Measurements from ENCODE around the gene EFCAB8. TPM values are rescaled to one million over a fixed set of nuclear protein-coding genes. Genes with fewer than 3 reads are reported as not detected.

The EFCAB8 gene
- polyA plus RNA-seq, 1 experiment, result not detected

DNA sequence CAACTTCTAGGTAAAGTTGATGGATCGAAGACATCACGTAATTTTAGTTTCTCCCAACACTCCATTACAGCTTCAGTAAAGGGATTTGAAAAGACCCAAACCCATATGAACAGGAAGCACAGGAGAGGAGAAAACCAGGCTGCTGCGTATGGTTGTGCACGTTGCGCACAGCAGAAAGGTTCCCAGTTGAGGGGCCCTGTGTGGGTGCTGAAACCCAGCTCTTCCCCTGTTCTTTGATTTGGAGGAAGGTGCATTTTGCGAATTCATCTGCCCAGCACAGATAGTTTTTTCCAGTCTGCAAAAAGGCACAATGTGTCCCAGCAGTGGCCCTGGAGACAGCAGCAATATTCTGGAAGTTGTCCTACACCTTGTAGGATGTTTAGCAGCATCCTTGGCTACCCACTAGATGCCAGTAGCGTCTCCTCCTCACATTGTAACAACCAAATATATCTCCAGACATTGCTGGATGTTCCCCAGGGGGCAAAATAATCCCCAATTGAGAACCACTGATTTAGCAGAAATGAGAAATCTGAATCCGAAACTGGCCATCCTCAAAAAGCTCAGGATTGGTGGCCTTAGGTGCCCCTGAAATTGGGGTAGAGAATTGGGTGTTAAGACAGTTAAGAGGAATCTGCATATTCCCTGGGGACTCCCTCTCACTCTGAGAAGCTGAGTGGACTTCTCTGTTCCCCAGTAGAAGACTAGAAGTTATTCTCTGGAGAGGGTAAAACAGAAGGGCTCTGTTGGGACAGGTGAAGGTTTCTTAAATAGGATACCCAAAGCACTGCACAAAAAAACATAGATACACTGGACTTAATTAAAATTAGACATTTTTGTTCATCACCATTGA is 133.3 kb downstream of the EFCAB8 start:
- no peak overlapping the region for H3K27ac ChIP-seq (ENCODE audit: low read depth, low read length)
- POLR2A ChIA-PET, result no interaction called here
- CTCF ChIA-PET, result no interaction called here
- H3K27me3 ChIP-seq (ENCODE audit: control insufficient read depth, insufficient read depth, low read length), result peaks cover 7% of the 10 kb centered on the region
- TF ChIP-seq, protein P1, sequence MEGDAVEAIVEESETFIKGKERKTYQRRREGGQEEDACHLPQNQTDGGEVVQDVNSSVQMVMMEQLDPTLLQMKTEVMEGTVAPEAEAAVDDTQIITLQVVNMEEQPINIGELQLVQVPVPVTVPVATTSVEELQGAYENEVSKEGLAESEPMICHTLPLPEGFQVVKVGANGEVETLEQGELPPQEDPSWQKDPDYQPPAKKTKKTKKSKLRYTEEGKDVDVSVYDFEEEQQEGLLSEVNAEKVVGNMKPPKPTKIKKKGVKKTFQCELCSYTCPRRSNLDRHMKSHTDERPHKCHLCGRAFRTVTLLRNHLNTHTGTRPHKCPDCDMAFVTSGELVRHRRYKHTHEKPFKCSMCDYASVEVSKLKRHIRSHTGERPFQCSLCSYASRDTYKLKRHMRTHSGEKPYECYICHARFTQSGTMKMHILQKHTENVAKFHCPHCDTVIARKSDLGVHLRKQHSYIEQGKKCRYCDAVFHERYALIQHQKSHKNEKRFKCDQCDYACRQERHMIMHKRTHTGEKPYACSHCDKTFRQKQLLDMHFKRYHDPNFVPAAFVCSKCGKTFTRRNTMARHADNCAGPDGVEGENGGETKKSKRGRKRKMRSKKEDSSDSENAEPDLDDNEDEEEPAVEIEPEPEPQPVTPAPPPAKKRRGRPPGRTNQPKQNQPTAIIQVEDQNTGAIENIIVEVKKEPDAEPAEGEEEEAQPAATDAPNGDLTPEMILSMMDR (IDR thresholded peaks at IDR 0.05; ENCODE audit: low read depth, low read length), result no peak
- no peak overlapping the region for H3K4me3 ChIP-seq (ENCODE audit: low read depth, low read length)
- no peak for DNase-seq (ENCODE audit: low read depth, low spot score)
- no peaks in the 10 kb centered on the region for H3K9me3 ChIP-seq (ENCODE audit: control insufficient read depth, insufficient read depth, low read length)

DNA sequence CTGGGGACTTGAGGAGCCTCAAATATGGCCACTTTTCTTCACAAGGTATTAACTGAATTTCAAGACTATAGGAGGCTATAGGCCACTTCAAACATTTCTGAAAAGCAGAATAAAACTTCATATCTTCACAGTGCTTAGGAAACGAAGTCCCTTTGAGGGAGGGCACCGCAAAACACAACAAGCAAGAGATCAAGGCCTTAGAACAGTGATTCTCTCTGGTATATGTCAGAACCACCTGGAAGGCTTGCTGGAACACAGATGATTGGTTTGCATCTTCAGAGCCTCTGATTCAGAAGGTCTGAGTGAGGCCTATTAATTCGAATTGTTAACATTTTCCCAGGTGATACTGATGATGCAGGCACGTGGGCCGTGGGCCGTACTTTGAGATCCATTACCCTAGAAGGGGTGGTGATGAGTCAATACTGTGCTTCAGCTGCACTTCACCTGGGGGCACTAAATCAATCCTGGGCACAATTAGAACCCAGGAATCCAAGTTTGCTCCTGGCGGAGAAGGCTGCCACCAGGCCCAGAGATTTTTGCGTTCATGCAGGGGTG is 134.8 kb downstream of the EFCAB8 start:
- TF ChIP-seq, protein P1 (IDR thresholded peaks at IDR 0.05; ENCODE audit: low read depth, low read length), result no peak
- H3K4me3 ChIP-seq (ENCODE audit: low read depth, low read length), result no peak overlapping the region
- ChIA-PET POLR2A (no interaction called here), CTCF (no interaction called here)
- no peak for DNase-seq (ENCODE audit: low read depth, low spot score)
- no peak overlapping the region for H3K27ac ChIP-seq (ENCODE audit: low read depth, low read length)
- peaks cover 7% of the 10 kb centered on the region for H3K27me3 ChIP-seq (ENCODE audit: control insufficient read depth, insufficient read depth, low read length)
- no peaks in the 10 kb centered on the region for H3K9me3 ChIP-seq (ENCODE audit: control insufficient read depth, insufficient read depth, low read length)

DNA sequence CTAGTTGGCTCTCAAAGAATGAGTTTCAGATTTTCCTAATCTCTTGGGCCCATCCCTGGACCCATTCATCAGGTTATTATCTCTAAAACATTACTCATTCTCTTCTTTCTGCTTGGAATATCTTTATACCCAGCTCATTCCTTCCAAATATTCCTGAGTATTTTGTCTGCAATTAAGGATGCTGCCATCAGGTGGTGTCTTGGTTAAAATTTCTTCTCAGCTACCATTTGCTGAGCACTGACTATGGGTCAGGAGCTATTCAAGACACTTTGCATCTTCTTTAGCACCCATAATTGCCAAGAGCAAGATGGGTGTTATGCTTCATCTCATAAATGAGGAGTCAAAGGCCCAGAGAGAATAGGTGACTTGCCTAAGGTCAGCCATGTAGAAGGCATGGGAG is 137.1 kb downstream of the EFCAB8 start:
- H3K4me3 ChIP-seq (ENCODE audit: low read depth, low read length), result no peak overlapping the region
- DNase-seq (ENCODE audit: low read depth, low spot score), result no peak
- POLR2A ChIA-PET, result no interaction called here
- CTCF ChIA-PET, result no interaction called here
- no peak overlapping the region for H3K27ac ChIP-seq (ENCODE audit: low read depth, low read length)
- H3K27me3 ChIP-seq (ENCODE audit: control insufficient read depth, insufficient read depth, low read length), result peaks cover 8% of the 10 kb centered on the region
- TF ChIP-seq, protein P1 (IDR thresholded peaks at IDR 0.05; ENCODE audit: low read depth, low read length), result no peak
- no peaks in the 10 kb centered on the region for H3K9me3 ChIP-seq (ENCODE audit: control insufficient read depth, insufficient read depth, low read length)

DNA sequence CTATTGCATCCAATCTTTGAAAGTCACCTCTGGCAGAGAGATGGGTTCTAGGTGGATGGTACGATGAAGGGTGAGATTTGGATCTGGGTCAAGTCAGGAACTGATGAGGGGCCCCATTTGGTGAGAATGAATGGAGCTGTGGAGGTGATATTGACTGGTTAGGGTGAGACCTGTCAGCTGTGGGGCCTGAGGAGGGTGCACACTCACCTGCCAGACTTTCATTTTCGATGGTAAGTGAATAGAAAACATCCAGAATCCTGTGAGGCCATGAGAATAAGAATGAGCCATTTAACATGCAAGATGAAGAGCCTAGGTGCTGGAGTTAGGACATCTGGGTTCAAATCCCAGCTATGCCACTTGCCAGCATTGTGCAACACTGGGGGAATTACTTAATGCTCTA is 138.7 kb downstream of the EFCAB8 start:
- POLR2A ChIA-PET, result no interaction called here
- DNase-seq (ENCODE audit: low read depth, low spot score), result no peak
- Histone ChIP-seq H3K27ac (ENCODE audit: low read depth, low read length) (no peak overlapping the region), H3K27me3 (ENCODE audit: control insufficient read depth, insufficient read depth, low read length) (peaks cover 6% of the 10 kb centered on the region), H3K9me3 (ENCODE audit: control insufficient read depth, insufficient read depth, low read length) (no peaks in the 10 kb centered on the region), H3K4me3 (ENCODE audit: low read depth, low read length) (no peak overlapping the region)
- TF ChIP-seq, protein P1 (IDR thresholded peaks at IDR 0.05; ENCODE audit: low read depth, low read length), result no peak
- CTCF ChIA-PET, result no interaction called here

DNA sequence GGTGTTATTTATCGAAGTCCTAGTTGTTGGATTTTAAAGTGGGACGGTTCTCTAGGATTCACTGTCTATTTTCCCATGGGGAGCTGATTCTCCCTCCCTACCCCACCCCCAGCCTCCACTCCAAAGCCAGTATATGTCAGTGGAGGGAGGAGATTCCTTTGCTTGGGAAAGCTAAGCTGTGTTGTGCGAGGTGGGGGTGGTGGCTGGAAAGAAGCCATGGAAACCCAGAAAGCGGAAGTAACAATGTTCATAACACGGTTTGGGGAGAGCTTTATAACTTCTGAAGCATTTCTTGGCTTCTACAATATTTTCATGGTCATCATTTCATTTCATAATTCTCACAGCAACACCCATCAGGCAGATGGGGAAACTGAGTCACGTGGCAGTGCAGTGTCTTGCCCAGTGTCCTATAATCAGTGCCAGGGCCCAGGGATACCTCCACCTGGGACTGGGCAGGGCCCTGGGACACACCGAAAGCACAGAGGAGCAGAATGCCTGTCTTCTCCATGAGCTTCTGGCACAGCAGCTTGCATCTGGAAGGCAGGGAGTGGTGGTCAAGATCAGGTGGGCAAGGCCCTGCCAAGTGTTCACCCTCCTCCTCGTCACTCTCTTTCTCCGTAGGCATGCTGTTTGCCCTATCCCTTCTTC is 141.0 kb downstream of the EFCAB8 start:
- Histone ChIP-seq H3K27me3 (ENCODE audit: control insufficient read depth, insufficient read depth, low read length) (peaks cover 2% of the 10 kb centered on the region), H3K4me3 (ENCODE audit: low read depth, low read length) (no peak overlapping the region), H3K27ac (ENCODE audit: low read depth, low read length) (no peak overlapping the region), H3K9me3 (ENCODE audit: control insufficient read depth, insufficient read depth, low read length) (no peaks in the 10 kb centered on the region; the same call in 1 of the 2 replicates)
- no peak for DNase-seq (ENCODE audit: low read depth, low spot score)
- TF ChIP-seq, protein P1 (IDR thresholded peaks at IDR 0.05; ENCODE audit: low read depth, low read length), result no peak
- CTCF ChIA-PET, result no interaction called here
- POLR2A ChIA-PET, result no interaction called here

All from AG04450 (cell line).